IMR-90 (cell line): Measurements from ENCODE around the gene TSPEAR. TPM values are rescaled to one million over a fixed set of nuclear protein-coding genes. Genes with fewer than 3 reads are reported as not detected.

Experiments
- ATAC-seq: fragments of 200-7000 bp; cut with Tn5 transposase; 2 replicates; pipeline ENCODE4 v1.9.1; 2020; ENCODE audit warnings: low read depth, mild to moderate bottlenecking, moderate library complexity
- BruUV-seq: library from RNA; stranded (reverse); fragments of 400-500 nt; replicated peaks from 2 replicates; lab custom pipeline; 2021; lab: Mats Ljungman, UMichigan
- CTCF ChIA-PET: fragments of 300-600 bp; formaldehyde crosslinking; extraction: SDS; loops from one replicate; lab custom pipeline; 2021; ENCODE audit warnings: antibody characterized with exemption; lab: Yijun Ruan, JAX
- POLR2A ChIA-PET: fragments of 300-600 bp; sonication (Branson Sonifier 250); formaldehyde crosslinking; loops from one replicate; lab custom pipeline; 2022; ENCODE audit warnings: antibody characterized with exemption; ENCODE audit not compliant: unreplicated experiment; lab: Charles Lee
- DNase-seq: peaks from one replicate; pipeline ENCODE4 v3.0.0; 2013
- H2AFZ ChIP-seq: replicated peaks from 2 replicates; pipeline ENCODE3; 2013; ENCODE audit warnings: low read length, mild to moderate bottlenecking; ENCODE audit not compliant: poor library complexity
- H2AK5ac ChIP-seq: 2 replicates; pipeline ENCODE4 v1.6.1; 2013; ENCODE audit warnings: low read depth, low read length, inconsistent platforms
- H2AK9ac ChIP-seq: replicated peaks from 2 replicates; pipeline ENCODE3; 2013; ENCODE audit warnings: mild to moderate bottlenecking, low read depth, low read length, moderate library complexity; ENCODE audit not compliant: poor library complexity
- H2BK120ac ChIP-seq: 2 replicates; pipeline ENCODE4 v1.6.1; 2013; ENCODE audit warnings: low read depth, low read length, inconsistent platforms
- H2BK15ac ChIP-seq: 3 replicates; pipeline ENCODE4 v1.6.1; 2013; ENCODE audit warnings: low read depth, low read length, inconsistent platforms
- H2BK20ac ChIP-seq: 2 replicates; pipeline ENCODE4 v1.6.1; 2013; ENCODE audit warnings: low read depth, mild to moderate bottlenecking, inconsistent platforms, low read length, moderate library complexity
- H2BK5ac ChIP-seq: 2 replicates; pipeline ENCODE4 v1.6.1; 2013; ENCODE audit warnings: mild to moderate bottlenecking, low read depth, low read length, inconsistent platforms; ENCODE audit not compliant: poor library complexity, severe bottlenecking
- H3K14ac ChIP-seq: replicated peaks from 2 replicates; pipeline ENCODE4 v1.6.1; 2013; ENCODE audit warnings: low read depth, low read length, inconsistent platforms
- H3K18ac ChIP-seq: 2 replicates; pipeline ENCODE4 v1.6.1; 2013; ENCODE audit warnings: low read depth, low read length, control low read depth
- H3K23ac ChIP-seq: 2 replicates; pipeline ENCODE4 v1.6.1; 2013; ENCODE audit warnings: low read depth, low read length, inconsistent platforms
- H3K27ac ChIP-seq: 2 replicates; pipeline ENCODE4 v1.5.1; 2013; ENCODE audit warnings: mild to moderate bottlenecking, control low read depth, low read length; ENCODE audit not compliant: insufficient read depth
- H3K27me3 ChIP-seq: 2 replicates; pipeline ENCODE4 v1.6.1; 2013; ENCODE audit warnings: low read length; ENCODE audit not compliant: control insufficient read depth, insufficient read depth
- H3K36me3 ChIP-seq: 2 replicates; pipeline ENCODE4 v1.6.1; 2013; ENCODE audit warnings: low read length, mixed read lengths; ENCODE audit not compliant: control insufficient read depth, insufficient read depth
- H3K4ac ChIP-seq: 2 replicates; pipeline ENCODE4 v1.6.1; 2013; ENCODE audit warnings: low read depth, low read length, inconsistent platforms
- H3K4me1 ChIP-seq: 2 replicates; pipeline ENCODE4 v1.6.1; 2013; ENCODE audit warnings: low read length, mixed read lengths; ENCODE audit not compliant: control insufficient read depth, insufficient read depth
- H3K4me2 ChIP-seq: 2 replicates; pipeline ENCODE4 v1.6.1; 2013; ENCODE audit warnings: low read depth, mild to moderate bottlenecking, control low read depth, low read length, moderate library complexity
- H3K4me3 ChIP-seq: 2 replicates; pipeline ENCODE4 v1.5.1; 2013; ENCODE audit warnings: low read depth, mild to moderate bottlenecking, control low read depth, low read length, moderate library complexity; ENCODE audit not compliant: insufficient read depth
- H3K56ac ChIP-seq: 2 replicates; pipeline ENCODE4 v1.6.1; 2013; ENCODE audit warnings: low read length, inconsistent platforms; ENCODE audit not compliant: insufficient read depth; ENCODE audit errors: extremely low read depth
- H3K79me1 ChIP-seq, 2 experiments: 2 replicates each; pipeline ENCODE4 v1.6.1; 2013; ENCODE audit warnings: low read length in 2 of 2, inconsistent platforms in 1 of 2, low read depth in 1 of 2
- H3K9ac ChIP-seq: 2 replicates; pipeline ENCODE4 v1.6.1; 2013; ENCODE audit warnings: low read depth, low read length, control low read depth
- H3K9me1 ChIP-seq: 2 replicates; pipeline ENCODE4 v1.6.1; 2013; ENCODE audit warnings: low read length, inconsistent platforms; ENCODE audit not compliant: insufficient read depth
- H3K9me3 ChIP-seq: 2 replicates; pipeline ENCODE4 v1.6.1; 2013; ENCODE audit warnings: low read length; ENCODE audit not compliant: control insufficient read depth, insufficient read depth
- H4K20me1 ChIP-seq: 2 replicates; pipeline ENCODE4 v1.6.1; 2013; ENCODE audit warnings: low read length, inconsistent platforms; ENCODE audit not compliant: insufficient read depth
- H4K5ac ChIP-seq: 2 replicates; pipeline ENCODE4 v1.6.1; 2013; ENCODE audit warnings: mild to moderate bottlenecking, low read depth, low read length, control low read depth
- H4K8ac ChIP-seq, 2 experiments: 2 replicates each; pipeline ENCODE4 v1.6.1; 2013; ENCODE audit warnings: low read depth in 2 of 2, low read length in 2 of 2, control low read depth in 1 of 2, inconsistent platforms in 1 of 2
- H4K91ac ChIP-seq: 2 replicates; pipeline ENCODE4 v1.6.1; 2013; ENCODE audit warnings: low read depth, low read length, inconsistent platforms; ENCODE audit not compliant: insufficient read depth
- MXI1 ChIP-seq: IDR thresholded peaks from 2 replicates; pipeline ENCODE4 v1.6.1; 2012; ENCODE audit warnings: low read depth, mild to moderate bottlenecking, low read length, moderate library complexity, borderline replicate concordance
- WGBS, 2 experiments: methylation state at CpG; one replicate each; pipeline versions ENCODE4 v1.1.5 to v1.1.7; 2013; ENCODE audit warnings: missing lambda C conversion rate in 2 of 2; ENCODE audit not compliant: insufficient read length in 1 of 2; ENCODE audit errors: extremely low coverage in 2 of 2; 5-methylcytosine and 5-hydroxymethylcytosine counted together
- dilution Hi-C: fragments of 300-500 bp; cut with HindIII; formaldehyde crosslinking; loops from one replicate; pipeline ENCODE4 v1.14.3; 2018; ENCODE audit warnings: low sequenced_read_pairs; ENCODE audit not compliant: unreplicated experiment
- in situ Hi-C: fragments of 300-500 bp; cut with MboI; formaldehyde crosslinking; loops from 3 replicates; pipeline ENCODE4 v1.14.3; 2019; ENCODE audit warnings: low sequenced_read_pairs, inconsistent platforms, mixed read lengths
- intact Hi-C: fragments of 100-400 bp; cut with micrococcal nuclease; formaldehyde crosslinking; loops from 2 replicates; pipeline ENCODE4 v1.10.0; 2022
- polyA plus RNA-seq, 3 experiments: library from polyadenylated mRNA; depleted of rRNA; stranded (reverse); fragments of >200 nt; gene quantifications; 2 replicates each; pipeline ENCODE4 v1.2.3, GENCODE V29; 2012; ENCODE audit warnings: low replicate concordance in 1 of 3
- total RNA-seq: library from RNA; depleted of rRNA; stranded (reverse); fragments of >200 nt; gene quantifications from 2 replicates; pipeline ENCODE4 v1.2.3, GENCODE V29; 2012

The TSPEAR gene
- total and polyA plus RNA-seq, 2 of the 4 experiments (the other 2 are of a cell fraction): not detected

DNA sequence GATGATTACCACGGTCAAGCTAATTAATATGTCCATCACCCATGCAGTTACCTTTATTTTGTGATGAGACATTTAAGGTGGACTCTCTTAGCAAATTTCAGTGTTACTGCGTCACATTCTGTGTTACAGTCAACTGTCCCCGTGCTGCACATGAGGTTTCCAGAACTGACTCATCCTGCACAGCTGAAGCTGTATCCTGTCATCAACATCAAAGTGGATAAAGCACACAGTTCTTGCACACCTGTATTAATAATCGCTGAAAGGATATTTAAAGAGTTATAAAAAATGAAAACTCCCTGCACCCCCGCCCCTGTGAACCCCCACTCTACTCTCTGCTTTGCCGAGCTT, 127.6 kb downstream of the TSPEAR start:
- Histone ChIP-seq H3K4me3 (no peak overlapping the region), H4K8ac (no peak overlapping the region), H3K27ac (no peak overlapping the region), H2BK5ac (no peak overlapping the region), H2BK15ac (no peak overlapping the region), H3K36me3 (no peaks in the 10 kb centered on the region), H2AFZ (no peak overlapping the region), H3K56ac (no peak overlapping the region), H2BK20ac (no peak overlapping the region), H2AK5ac (no peak overlapping the region), H3K14ac (no peak overlapping the region), H3K79me1 (no peaks in the 10 kb centered on the region), H2AK9ac (no peak overlapping the region), H3K4me1 (no peaks in the 10 kb centered on the region), H3K4me2 (no peak overlapping the region), H3K9ac (no peak overlapping the region), H3K23ac (no peak overlapping the region), H4K91ac (no peak overlapping the region), H2BK120ac (no peak overlapping the region), H3K27me3 (peaks cover 3% of the 10 kb centered on the region; the same call in 1 of the 2 replicates), H4K5ac (no peak overlapping the region), H3K4ac (no peak overlapping the region), H3K18ac (no peak overlapping the region), H3K9me1 (no peaks in the 10 kb centered on the region), H3K9me3 (peaks cover 6% of the 10 kb centered on the region), H4K20me1 (no peaks in the 10 kb centered on the region)
- CTCF ChIA-PET: no interaction called here
- dilution Hi-C loops (no loop called here), intact Hi-C loops (no loop called here), in situ Hi-C loops (no loop called here)
- POLR2A ChIA-PET: no interaction called here
- TF ChIP-seq MXI1: no peak
- BruUV-seq: no TSS peak
- WGBS, 2 experiments: no CpG with 5 or more reads among the region's 6 CpGs
- DNase-seq (no peak), ATAC-seq (no peak)
